ENCODE data around the gene PTPRD. TPM values are rescaled to one million over a fixed set of nuclear protein-coding genes. Genes with fewer than 3 reads are reported as not detected.
A peak's percentile ranks its signal among the peaks of the same experiment; 100 is the strongest.

The PTPRD gene
- polyA plus RNA-seq, 4 donors = 2.1 to 5.6 (median 3.9) TPM

DNA sequence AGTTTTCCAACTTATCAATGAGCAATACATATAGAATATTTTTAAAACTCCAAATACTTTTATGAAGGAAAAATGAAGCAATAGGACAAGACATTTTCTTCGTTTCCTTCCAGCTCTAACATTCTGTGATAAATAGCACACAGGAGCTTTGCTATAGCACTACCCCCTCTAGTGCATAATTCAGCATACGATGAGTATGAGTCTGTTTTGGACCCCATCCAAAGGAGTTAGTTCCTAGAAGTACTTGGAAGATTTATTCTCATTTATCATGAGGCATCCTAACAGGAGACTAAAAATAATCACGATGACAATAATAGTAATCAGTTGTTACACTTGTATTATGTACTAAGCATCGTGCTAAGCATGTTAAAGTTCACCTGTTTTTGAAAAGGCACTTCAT is 1751.9 kb downstream of the PTPRD start:
- Histone ChIP-seq H3K27ac (ENCODE audit: low read depth in 1 of 3, low read length in 2 of 3) (no peak overlapping the region), H3K4me3 (ENCODE audit: low read depth in 1 of 3, low read length in 3 of 3) (no peak overlapping the region), H3K36me3 (ENCODE audit: control insufficient read depth in 3 of 3, insufficient read depth in 2 of 3, low read depth in 1 of 3, low read length in 3 of 3) (no peaks in the 10 kb centered on the region), H3K9me3 (ENCODE audit: control insufficient read depth in 2 of 2, insufficient read depth in 1 of 2, low read depth in 1 of 2, low read length in 1 of 2) (no peaks in the 10 kb centered on the region), H3K27me3 (ENCODE audit: control insufficient read depth in 3 of 3, insufficient read depth in 3 of 3, low read length in 3 of 3) (peaks cover 0 to 34% (median 3%) of the 10 kb centered on the region in 3 donors), H3K4me1 (ENCODE audit: control insufficient read depth in 3 of 3, insufficient read depth in 2 of 3, low read depth in 1 of 3, low read length in 2 of 3) (no peaks in the 10 kb centered on the region)
- FAIRE-seq (no peak), DNase-seq (no peak)
- WGBS, 3 donors = 41 to 53% (median 51%) methylated on average over 4 of the region's 4 CpGs

GRCh38 chr9:8860086-8860485 is 1752.7 kb downstream of the PTPRD start:
- FAIRE-seq = no peak
- no peak for DNase-seq

GRCh38 chr9:8859416-8859815 is 1753.4 kb downstream of the PTPRD start:
- 30 to 45% (median 41%) methylated on average over 3 of the region's 3 CpGs for WGBS, 3 donors
- H3K4me3 ChIP-seq (ENCODE audit: low read depth in 1 of 3, low read length in 3 of 3) = no peak overlapping the region
- no peaks in the 10 kb centered on the region for H3K4me1 ChIP-seq (ENCODE audit: control insufficient read depth in 3 of 3, insufficient read depth in 2 of 3, low read depth in 1 of 3, low read length in 2 of 3)
- no peak overlapping the region for H3K27ac ChIP-seq (ENCODE audit: low read depth in 1 of 3, low read length in 2 of 3)
- FAIRE-seq (no peak), DNase-seq (no peak)
- no peaks in the 10 kb centered on the region for H3K36me3 ChIP-seq (ENCODE audit: control insufficient read depth in 3 of 3, insufficient read depth in 2 of 3, low read depth in 1 of 3, low read length in 3 of 3)
- peaks cover 0 to 40% (median 3%) of the 10 kb centered on the region in 3 donors for H3K27me3 ChIP-seq (ENCODE audit: control insufficient read depth in 3 of 3, insufficient read depth in 3 of 3, low read length in 3 of 3)
- H3K9me3 ChIP-seq (ENCODE audit: control insufficient read depth in 2 of 2, insufficient read depth in 1 of 2, low read depth in 1 of 2, low read length in 1 of 2) = no peaks in the 10 kb centered on the region

More at GRCh38 chr9:8860086-8860485, 1752.7 kb downstream of the PTPRD start:
- H3K9me3 ChIP-seq (ENCODE audit: control insufficient read depth in 2 of 2, insufficient read depth in 1 of 2, low read depth in 1 of 2, low read length in 1 of 2) = no peaks in the 10 kb centered on the region
- no peak overlapping the region for H3K4me3 ChIP-seq (ENCODE audit: low read depth in 1 of 3, low read length in 3 of 3)
- no peak overlapping the region for H3K27ac ChIP-seq (ENCODE audit: low read depth in 1 of 3, low read length in 2 of 3)
- peaks cover 0 to 38% (median 3%) of the 10 kb centered on the region in 3 donors for H3K27me3 ChIP-seq (ENCODE audit: control insufficient read depth in 3 of 3, insufficient read depth in 3 of 3, low read length in 3 of 3)
- H3K4me1 ChIP-seq (ENCODE audit: control insufficient read depth in 3 of 3, insufficient read depth in 2 of 3, low read depth in 1 of 3, low read length in 2 of 3) = no peaks in the 10 kb centered on the region
- H3K36me3 ChIP-seq (ENCODE audit: control insufficient read depth in 3 of 3, insufficient read depth in 2 of 3, low read depth in 1 of 3, low read length in 3 of 3) = no peaks in the 10 kb centered on the region

DNA sequence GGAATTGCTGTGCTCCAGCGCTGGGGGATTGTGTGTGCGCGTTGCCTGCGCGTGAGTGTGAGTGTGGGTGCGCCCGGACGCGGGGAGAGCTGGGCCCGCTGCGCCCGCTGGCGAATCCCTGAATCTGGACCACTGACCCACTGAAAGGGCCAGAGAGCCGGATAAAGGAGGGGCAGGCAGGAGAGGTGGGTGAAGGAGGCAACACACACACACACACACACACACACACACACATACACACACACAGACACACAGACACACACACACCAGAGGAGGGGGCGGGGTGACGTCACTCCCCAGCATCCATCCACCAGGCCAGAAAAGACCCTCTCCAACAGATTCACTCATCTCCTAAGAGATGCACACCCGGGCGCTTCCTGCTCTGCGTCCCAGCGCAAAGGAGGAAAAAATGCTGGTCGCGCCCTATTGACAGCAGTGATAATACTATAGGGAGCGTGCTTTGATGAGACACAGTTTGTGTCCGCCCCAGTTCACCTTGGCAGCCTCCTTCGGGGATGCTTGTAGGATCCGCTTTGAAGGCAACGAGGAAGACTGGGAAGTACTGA is 1754.1 kb downstream of the PTPRD start:
- H3K9me3 ChIP-seq (ENCODE audit: control insufficient read depth in 2 of 2, insufficient read depth in 1 of 2, low read depth in 1 of 2, low read length in 1 of 2) = no peaks in the 10 kb centered on the region
- peak overlapping the region; percentile 57 to 62 (median 61) for H3K4me3 ChIP-seq (ENCODE audit: low read depth in 1 of 3, low read length in 3 of 3)
- H3K36me3 ChIP-seq (ENCODE audit: control insufficient read depth in 3 of 3, insufficient read depth in 2 of 3, low read depth in 1 of 3, low read length in 3 of 3) = no peaks in the 10 kb centered on the region
- H3K27me3 ChIP-seq (ENCODE audit: control insufficient read depth in 3 of 3, insufficient read depth in 3 of 3, low read length in 3 of 3) = peaks cover 0 to 40% (median 3%) of the 10 kb centered on the region in 3 donors
- DNase-seq (no peak), FAIRE-seq (no peak)
- H3K27ac ChIP-seq (ENCODE audit: low read depth in 1 of 3, low read length in 2 of 3) = no peak overlapping the region
- 9 to 28% (median 22%) methylated on average over 24 to 27 of the region's 27 CpGs for WGBS, 3 donors
- H3K4me1 ChIP-seq (ENCODE audit: control insufficient read depth in 3 of 3, insufficient read depth in 2 of 3, low read depth in 1 of 3, low read length in 2 of 3) = no peaks in the 10 kb centered on the region

DNA sequence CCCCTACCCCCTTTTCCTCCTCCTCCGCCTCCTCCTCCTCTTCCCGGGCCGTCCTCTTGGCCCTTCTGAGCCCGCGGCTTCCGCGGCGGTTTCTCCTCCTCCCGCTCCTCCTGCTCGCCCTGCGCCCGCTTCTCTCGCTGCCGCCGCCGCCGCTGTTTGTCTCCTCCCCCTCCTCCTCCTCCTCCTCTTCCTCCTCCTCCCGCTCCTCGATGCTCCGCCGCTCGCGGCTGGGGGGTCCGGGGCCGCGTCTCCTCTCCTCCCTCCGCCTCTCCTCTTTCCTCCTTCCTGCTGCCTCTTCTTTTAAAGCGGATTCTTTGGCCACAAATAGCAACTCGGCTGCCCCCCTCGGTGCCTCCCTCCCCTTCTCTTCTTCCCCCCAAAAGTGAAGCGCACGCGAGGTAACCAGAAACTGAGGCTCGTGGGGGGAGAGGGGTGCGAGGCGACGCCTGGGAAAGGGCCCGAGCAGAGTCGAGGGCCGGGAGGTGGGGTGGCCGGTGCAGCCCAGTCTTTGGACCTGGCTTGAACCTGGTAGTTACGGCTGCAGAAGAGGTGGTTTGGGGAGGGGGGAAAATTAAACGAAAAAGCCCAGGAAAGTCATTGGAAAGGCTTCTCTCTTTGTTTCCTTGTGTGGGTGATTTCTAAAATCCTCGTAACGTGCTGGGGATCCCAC is 1754.7 kb downstream of the PTPRD start:
- 0 to 2% (median 1%) methylated on average over 35 to 45 of the region's 45 CpGs for WGBS, 3 donors
- FAIRE-seq (no peak), DNase-seq (peak; percentile 58 to 60)
- no peaks in the 10 kb centered on the region for H3K9me3 ChIP-seq (ENCODE audit: control insufficient read depth in 2 of 2, insufficient read depth in 1 of 2, low read depth in 1 of 2, low read length in 1 of 2)
- no peaks in the 10 kb centered on the region for H3K4me1 ChIP-seq (ENCODE audit: control insufficient read depth in 3 of 3, insufficient read depth in 2 of 3, low read depth in 1 of 3, low read length in 2 of 3)
- no peaks in the 10 kb centered on the region for H3K36me3 ChIP-seq (ENCODE audit: control insufficient read depth in 3 of 3, insufficient read depth in 2 of 3, low read depth in 1 of 3, low read length in 3 of 3)
- H3K27me3 ChIP-seq (ENCODE audit: control insufficient read depth in 3 of 3, insufficient read depth in 3 of 3, low read length in 3 of 3) = peaks cover 0 to 40% (median 3%) of the 10 kb centered on the region in 3 donors
- H3K4me3 ChIP-seq (ENCODE audit: low read depth in 1 of 3, low read length in 3 of 3) = peak overlapping the region; percentile 57 to 62 (median 61)
- H3K27ac ChIP-seq (ENCODE audit: low read depth in 1 of 3, low read length in 2 of 3) = no peak overlapping the region

GRCh38 chr9:8857068-8857925 is 1755.5 kb downstream of the PTPRD start:
- WGBS, 3 donors = 0 to 2% (median 1%) methylated on average over 56 to 76 of the region's 76 CpGs
- DNase-seq (peak in 1 of 2 donors; percentile 50), FAIRE-seq (no peak)
- Histone ChIP-seq H3K27me3 (ENCODE audit: control insufficient read depth in 3 of 3, insufficient read depth in 3 of 3, low read length in 3 of 3) (peaks cover 0 to 40% (median 3%) of the 10 kb centered on the region in 3 donors), H3K9me3 (ENCODE audit: control insufficient read depth in 2 of 2, insufficient read depth in 1 of 2, low read depth in 1 of 2, low read length in 1 of 2) (no peaks in the 10 kb centered on the region), H3K27ac (ENCODE audit: low read depth in 1 of 3, low read length in 2 of 3) (peak overlapping the region in 1 of 3 donors; percentile 20), H3K4me1 (ENCODE audit: control insufficient read depth in 3 of 3, insufficient read depth in 2 of 3, low read depth in 1 of 3, low read length in 2 of 3) (no peaks in the 10 kb centered on the region), H3K4me3 (ENCODE audit: low read depth in 1 of 3, low read length in 3 of 3) (peak overlapping the region; percentile 59 to 62 (median 61)), H3K36me3 (ENCODE audit: control insufficient read depth in 3 of 3, insufficient read depth in 2 of 3, low read depth in 1 of 3, low read length in 3 of 3) (no peaks in the 10 kb centered on the region)

- WGBS, 3 donors = 7 to 18% (median 17%) methylated on average over 9 of the region's 9 CpGs
- Histone ChIP-seq H3K4me3 (ENCODE audit: low read depth in 1 of 3, low read length in 3 of 3) (peak overlapping the region; percentile 32 to 62 (median 59)), H3K27ac (ENCODE audit: low read depth in 1 of 3, low read length in 2 of 3) (no peak overlapping the region), H3K27me3 (ENCODE audit: control insufficient read depth in 3 of 3, insufficient read depth in 3 of 3, low read length in 3 of 3) (peaks cover 0 to 40% (median 3%) of the 10 kb centered on the region in 3 donors), H3K36me3 (ENCODE audit: control insufficient read depth in 3 of 3, insufficient read depth in 2 of 3, low read depth in 1 of 3, low read length in 3 of 3) (no peaks in the 10 kb centered on the region), H3K4me1 (ENCODE audit: control insufficient read depth in 3 of 3, insufficient read depth in 2 of 3, low read depth in 1 of 3, low read length in 2 of 3) (no peaks in the 10 kb centered on the region), H3K9me3 (ENCODE audit: control insufficient read depth in 2 of 2, insufficient read depth in 1 of 2, low read depth in 1 of 2, low read length in 1 of 2) (no peaks in the 10 kb centered on the region)
- DNase-seq = no peak
- no peak for FAIRE-seq
These were observed 1756.3 kb downstream of the PTPRD start for GRCh38 chr9:8856396-8857067.

GRCh38 chr9:8855046-8855445 is 1757.8 kb downstream of the PTPRD start:
- Histone ChIP-seq H3K27ac (ENCODE audit: low read depth in 1 of 3, low read length in 2 of 3) (no peak overlapping the region), H3K36me3 (ENCODE audit: control insufficient read depth in 3 of 3, insufficient read depth in 2 of 3, low read depth in 1 of 3, low read length in 3 of 3) (no peaks in the 10 kb centered on the region), H3K4me3 (ENCODE audit: low read depth in 1 of 3, low read length in 3 of 3) (no peak overlapping the region), H3K27me3 (ENCODE audit: control insufficient read depth in 3 of 3, insufficient read depth in 3 of 3, low read length in 3 of 3) (peaks cover 0 to 40% (median 3%) of the 10 kb centered on the region in 3 donors), H3K9me3 (ENCODE audit: control insufficient read depth in 2 of 2, insufficient read depth in 1 of 2, low read depth in 1 of 2, low read length in 1 of 2) (no peaks in the 10 kb centered on the region), H3K4me1 (ENCODE audit: control insufficient read depth in 3 of 3, insufficient read depth in 2 of 3, low read depth in 1 of 3, low read length in 2 of 3) (no peaks in the 10 kb centered on the region)
- 41 to 70% (median 53%) methylated on average over 1 of the region's 1 CpG for WGBS, 3 donors
- DNase-seq (no peak), FAIRE-seq (no peak)
